Suprapubic skin (tissue), 4 donors: ENCODE results near the gene TNNT2. TPM values are rescaled to one million over a fixed set of nuclear protein-coding genes. Genes with fewer than 3 reads are reported as not detected.

Experiments used
- DNase-seq, 2 donors: peaks; one replicate each; pipeline ENCODE4 v3.0.0-alpha.2; 2019; ENCODE audit warnings: low spot score in 2 of 2
- H3K27ac ChIP-seq: fragments of 200-600 bp; sonication (generic); one replicate; pipeline ENCODE4 v1.5.1; 2019
- H3K27me3 ChIP-seq: fragments of 200-600 bp; sonication (generic); one replicate; pipeline ENCODE4 v1.5.1; 2019
- H3K36me3 ChIP-seq: fragments of 200-600 bp; sonication (generic); one replicate; pipeline ENCODE4 v1.5.1; 2019
- H3K4me1 ChIP-seq: fragments of 200-600 bp; sonication (generic); one replicate; pipeline ENCODE4 v1.5.1; 2019
- H3K4me3 ChIP-seq: fragments of 200-600 bp; sonication (generic); one replicate; pipeline ENCODE4 v1.5.1; 2019; ENCODE audit warnings: mild to moderate bottlenecking
- H3K9me3 ChIP-seq: fragments of 200-600 bp; sonication (generic); one replicate; pipeline ENCODE4 v1.5.1; 2019
- EP300 ChIP-seq: sonication (generic); formaldehyde crosslinking; IDR thresholded peaks from one replicate; pipeline ENCODE4 v1.6.1; 2017; ENCODE audit warnings: antibody characterized with exemption
- POLR2A ChIP-seq, 2 donors: fragments of 450-650 bp; IDR thresholded peaks; one replicate each; pipeline ENCODE4 v1.6.1; 2017; ENCODE audit warnings: antibody characterized with exemption in 2 of 2, mild to moderate bottlenecking in 2 of 2, moderate library complexity in 2 of 2
- POLR2AphosphoS5 ChIP-seq, 3 donors: sonication (generic); formaldehyde crosslinking; IDR thresholded peaks; one replicate each; pipeline ENCODE4 v1.6.1; 2017; ENCODE audit warnings: antibody characterized with exemption in 3 of 3
- WGBS: methylation state at CpG from one replicate; pipeline ENCODE4 v1.1.5; 2018; 5-methylcytosine and 5-hydroxymethylcytosine counted together
- total RNA-seq, 4 donors: library from RNA; depleted of rRNA; stranded (reverse); fragments of >200 nt; gene quantifications; one replicate each; pipeline ENCODE4 v1.1.0, GENCODE V29; 2016
- TF ChIP-seq, protein P1 (sequence below), 2 donors: fragments of 200-600 bp in 1 of 2; fragments of 450-650 bp in 1 of 2; sonication (generic) in 1 of 2; IDR thresholded peaks; one replicate each; pipeline ENCODE4 v1.5.1; 2016 to 2019; ENCODE audit warnings: antibody characterized with exemption in 2 of 2, mild to moderate bottlenecking in 1 of 2, moderate library complexity in 1 of 2

Gene TNNT2
- 10 to 100 TPM in 3 of 4 donors, 1 to 10 TPM in 1; 7.9 to 54.6 (median 19.0) TPM for total RNA-seq

DNA sequence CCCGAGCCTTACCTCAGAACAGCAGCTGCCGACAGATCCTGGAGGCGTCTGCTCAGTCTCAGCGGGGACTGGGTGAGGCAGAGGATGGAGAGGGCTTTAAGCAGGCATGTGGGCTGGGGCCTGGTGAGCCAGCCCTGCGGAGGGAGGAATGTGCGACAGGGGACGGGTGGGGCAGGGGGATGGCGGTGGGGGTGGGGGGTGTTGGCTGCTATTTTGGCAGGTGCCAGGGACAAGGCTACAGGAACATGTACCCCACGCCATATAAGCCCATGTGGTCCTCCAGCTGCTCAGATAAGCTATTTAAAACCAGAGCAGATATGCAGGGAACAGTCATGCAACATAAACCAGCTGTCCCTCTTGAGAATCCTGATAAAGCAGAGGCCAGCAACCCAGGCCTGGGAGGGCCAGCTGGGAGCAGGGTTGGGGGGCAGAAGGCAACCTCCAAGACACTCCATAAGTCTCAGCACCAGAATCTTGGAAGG, at the start of gene TNNT2:
TNNT2 (minus strand) TSS at position 70 of the 482 bp plus-strand sequence. CDS start 4,426 bp downstream, outside the sequence.
- Histone ChIP-seq H3K27ac (no peak within 1 kb of the TSS), H3K4me3 (no peak within 1 kb of the TSS), H3K27me3 (peaks cover 28% of the 10 kb centered on the region), H3K36me3 (no peaks in the 10 kb centered on the region), H3K9me3 (no peaks in the 10 kb centered on the region), H3K4me1 (peaks cover 38% of the 10 kb centered on the region)
- DNase-seq = no peak
- WGBS = 78% methylated on average over 4 of the region's 9 CpGs
- TF ChIP-seq EP300 (no peak), POLR2AphosphoS5 (IDR thresholded peaks at IDR 0.05) (no peak), POLR2A (IDR thresholded peaks at IDR 0.05) (no peak)
- TF ChIP-seq, protein P1, sequence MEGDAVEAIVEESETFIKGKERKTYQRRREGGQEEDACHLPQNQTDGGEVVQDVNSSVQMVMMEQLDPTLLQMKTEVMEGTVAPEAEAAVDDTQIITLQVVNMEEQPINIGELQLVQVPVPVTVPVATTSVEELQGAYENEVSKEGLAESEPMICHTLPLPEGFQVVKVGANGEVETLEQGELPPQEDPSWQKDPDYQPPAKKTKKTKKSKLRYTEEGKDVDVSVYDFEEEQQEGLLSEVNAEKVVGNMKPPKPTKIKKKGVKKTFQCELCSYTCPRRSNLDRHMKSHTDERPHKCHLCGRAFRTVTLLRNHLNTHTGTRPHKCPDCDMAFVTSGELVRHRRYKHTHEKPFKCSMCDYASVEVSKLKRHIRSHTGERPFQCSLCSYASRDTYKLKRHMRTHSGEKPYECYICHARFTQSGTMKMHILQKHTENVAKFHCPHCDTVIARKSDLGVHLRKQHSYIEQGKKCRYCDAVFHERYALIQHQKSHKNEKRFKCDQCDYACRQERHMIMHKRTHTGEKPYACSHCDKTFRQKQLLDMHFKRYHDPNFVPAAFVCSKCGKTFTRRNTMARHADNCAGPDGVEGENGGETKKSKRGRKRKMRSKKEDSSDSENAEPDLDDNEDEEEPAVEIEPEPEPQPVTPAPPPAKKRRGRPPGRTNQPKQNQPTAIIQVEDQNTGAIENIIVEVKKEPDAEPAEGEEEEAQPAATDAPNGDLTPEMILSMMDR (IDR thresholded peaks at IDR 0.05) = no peak

DNA sequence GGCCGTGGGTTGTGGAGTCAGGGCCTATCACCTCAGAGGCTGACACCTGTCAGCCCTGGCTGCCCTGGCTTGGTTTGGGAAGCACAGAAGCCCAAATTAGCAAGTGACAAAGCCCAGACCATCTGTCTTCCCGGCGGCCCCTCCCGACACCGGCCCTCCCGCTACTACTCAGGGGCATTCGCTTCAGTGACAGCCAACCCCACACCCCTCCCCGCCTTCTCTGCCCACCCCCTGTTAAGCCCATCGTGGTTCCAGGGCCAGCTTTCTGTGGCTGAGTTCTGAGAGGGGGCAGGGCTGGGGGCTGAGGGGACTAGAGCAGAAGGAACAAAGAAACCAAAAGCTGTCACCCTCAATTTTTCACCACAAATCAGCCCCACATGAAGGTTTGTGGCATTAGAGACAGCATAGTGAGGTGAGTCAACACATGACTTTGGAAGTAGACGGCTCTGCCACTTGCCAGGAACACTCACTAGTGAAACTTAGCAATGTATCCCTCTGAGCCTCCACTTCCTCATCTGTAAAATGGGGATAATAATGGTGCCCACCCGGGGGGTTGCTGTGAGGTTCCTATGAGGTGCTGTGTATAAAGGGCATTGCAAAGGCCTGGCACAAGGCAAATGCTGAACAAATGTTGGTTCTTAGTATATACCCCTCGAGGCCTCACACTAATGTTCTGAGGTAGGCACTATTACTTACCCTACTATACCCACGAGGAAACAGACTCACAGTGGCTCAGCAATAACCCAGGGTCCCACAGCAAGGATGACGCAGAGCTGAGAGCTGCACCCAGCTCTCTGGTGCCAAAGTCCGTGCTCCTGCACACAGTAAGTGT, 49.2 kb upstream of the TNNT2 start:
- no peaks in the 10 kb centered on the region for H3K9me3 ChIP-seq
- no peaks in the 10 kb centered on the region for H3K4me1 ChIP-seq
- peaks cover 3% of the 10 kb centered on the region for H3K27me3 ChIP-seq
- H3K36me3 ChIP-seq = no peaks in the 10 kb centered on the region
- no peak for TF ChIP-seq EP300
- TF ChIP-seq, protein P1 (IDR thresholded peaks at IDR 0.05) = no peak
- no peak for TF ChIP-seq POLR2AphosphoS5 (IDR thresholded peaks at IDR 0.05)
- no peak overlapping the region for H3K4me3 ChIP-seq
- no peak for DNase-seq
- 95% methylated on average over 6 of the region's 15 CpGs for WGBS
- no peak overlapping the region for H3K27ac ChIP-seq

DNA sequence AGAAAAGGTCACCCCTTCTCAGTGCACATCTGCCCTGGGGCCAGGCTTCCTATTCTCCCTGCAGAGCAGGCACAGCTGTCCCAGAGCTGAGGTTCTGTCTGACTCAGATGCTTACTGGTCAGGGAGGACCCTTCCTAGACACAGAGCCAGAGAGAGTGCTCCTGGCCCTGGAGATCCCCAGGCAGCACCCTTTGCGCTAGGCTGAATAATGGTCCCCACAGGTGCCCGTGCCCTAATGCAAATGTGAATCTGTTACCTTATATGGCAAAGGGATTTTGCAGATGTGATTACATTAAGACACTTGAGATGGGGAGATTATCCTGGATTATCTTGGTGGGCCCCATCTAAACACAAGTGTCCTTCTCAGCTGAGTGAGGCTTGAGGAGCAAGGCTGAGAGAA, 46.7 kb upstream of the TNNT2 start:
- Histone ChIP-seq H3K36me3 (no peaks in the 10 kb centered on the region), H3K4me1 (no peaks in the 10 kb centered on the region), H3K27me3 (no peaks in the 10 kb centered on the region), H3K27ac (no peak overlapping the region), H3K4me3 (no peak overlapping the region), H3K9me3 (no peaks in the 10 kb centered on the region)
- TF ChIP-seq, protein P1 (IDR thresholded peaks at IDR 0.05) = no peak
- TF ChIP-seq EP300 (no peak), POLR2A (IDR thresholded peaks at IDR 0.05) (no peak)
- WGBS = 94% methylated on average over 2 of the region's 2 CpGs
- no peak for DNase-seq

DNA sequence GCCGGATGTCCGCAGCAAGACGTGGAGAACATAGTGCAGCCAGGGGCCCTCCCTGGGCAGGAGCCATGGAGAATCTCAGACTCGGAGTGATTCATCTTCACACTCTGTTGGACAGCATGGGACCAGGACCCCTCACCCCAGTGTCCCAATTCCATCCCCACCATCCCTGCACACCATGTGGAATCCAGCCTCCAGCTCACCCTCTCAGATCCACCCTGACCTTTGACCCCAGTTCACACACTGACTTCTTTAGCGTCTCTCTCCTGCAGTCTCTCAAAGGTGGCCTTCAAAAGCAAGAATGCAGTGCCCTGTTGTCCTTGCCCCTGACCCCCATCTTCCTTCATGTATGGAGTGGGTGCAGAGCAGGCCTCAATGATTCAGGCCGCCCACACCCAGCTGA, 46.2 kb upstream of the TNNT2 start:
- Histone ChIP-seq H3K27me3 (no peaks in the 10 kb centered on the region), H3K4me3 (no peak overlapping the region), H3K9me3 (no peaks in the 10 kb centered on the region), H3K27ac (no peak overlapping the region), H3K36me3 (no peaks in the 10 kb centered on the region), H3K4me1 (no peaks in the 10 kb centered on the region)
- 95% methylated on average over 6 of the region's 6 CpGs for WGBS
- TF ChIP-seq, protein P1 (IDR thresholded peaks at IDR 0.05) = no peak
- no peak for TF ChIP-seq POLR2A (IDR thresholded peaks at IDR 0.05)
- no peak for TF ChIP-seq POLR2AphosphoS5 (IDR thresholded peaks at IDR 0.05)
- no peak for DNase-seq

DNA sequence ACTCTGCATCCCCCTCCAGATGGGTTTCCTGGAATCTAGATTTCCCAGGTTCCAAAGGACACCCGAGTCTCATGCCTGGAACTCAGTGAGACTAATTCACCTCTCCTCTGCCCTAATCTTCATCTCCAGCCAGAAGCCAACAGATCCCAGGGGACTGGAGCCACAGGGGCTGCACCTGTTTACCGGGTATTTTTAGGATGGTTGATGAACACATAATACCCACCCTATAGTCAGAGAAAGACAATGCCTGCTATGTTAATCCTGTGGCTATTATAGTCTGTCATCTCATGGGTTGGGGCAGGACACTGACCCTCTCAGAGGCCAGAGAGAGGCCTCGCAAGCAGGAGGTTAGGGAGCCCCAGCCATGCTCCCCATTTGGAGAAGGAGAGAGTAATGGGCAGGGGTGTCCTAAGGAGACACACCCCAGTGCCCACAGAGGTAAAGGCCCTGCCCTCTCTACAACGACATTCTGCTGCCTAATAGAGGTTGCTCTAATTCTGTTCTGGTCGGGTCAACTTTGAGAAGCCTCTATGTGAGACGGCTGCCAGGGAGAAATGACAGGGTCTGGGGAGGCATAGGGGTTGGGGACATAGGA, 45.1 kb upstream of the TNNT2 start:
- Histone ChIP-seq H3K9me3 (no peaks in the 10 kb centered on the region), H3K36me3 (no peaks in the 10 kb centered on the region), H3K27me3 (no peaks in the 10 kb centered on the region), H3K27ac (no peak overlapping the region), H3K4me3 (no peak overlapping the region), H3K4me1 (no peaks in the 10 kb centered on the region)
- no peak for TF ChIP-seq POLR2A (IDR thresholded peaks at IDR 0.05)
- TF ChIP-seq, protein P1 (IDR thresholded peaks at IDR 0.05) = no peak
- no peak for TF ChIP-seq EP300
- TF ChIP-seq POLR2AphosphoS5 (IDR thresholded peaks at IDR 0.05) = no peak
- DNase-seq = no peak
- 85% methylated on average over 6 of the region's 6 CpGs for WGBS
